Measurements from ENCODE around the gene GP2. TPM values are rescaled to one million over a fixed set of nuclear protein-coding genes. Genes with fewer than 3 reads are reported as not detected.

The GP2 gene
- total RNA-seq, 1 experiment from 2014 or later, result not detected

- Mint-ChIP-seq H3K27me3 (ENCODE audit: unreplicated experiment) (peaks cover 42% of the 10 kb centered on the region), H3K9me3 (ENCODE audit: low read depth, unreplicated experiment) (peaks cover 2% of the 10 kb centered on the region), H3K4me1 (ENCODE audit: low read depth, unreplicated experiment) (no peaks in the 10 kb centered on the region), H3K4me3 (ENCODE audit: low read depth, unreplicated experiment) (no peak overlapping the region), H3K36me3 (ENCODE audit: insufficient read depth, unreplicated experiment) (no peaks in the 10 kb centered on the region), H3K27ac (ENCODE audit: unreplicated experiment) (no peak overlapping the region)
- DNase-seq, result no peak
- TF ChIP-seq CTCF (IDR thresholded peaks at IDR 0.05; ENCODE audit: unreplicated experiment), result no peak
- intact Hi-C loops (cut with micrococcal nuclease; ENCODE audit: unreplicated experiment), result no loop called here
- CTCF ChIA-PET, result interaction anchor here (0.7 to 0.8 kb wide), 2 partner anchors 38 to 123 kb away, joined by 3 read pairs; no protein-coding TSS in a partner anchor
- no TSS peak for BruUV-seq (replicated peaks)
These were observed 65.1 kb downstream of the GP2 start for GRCh38 chr16:20262248-20262647.

- TF ChIP-seq CTCF (IDR thresholded peaks at IDR 0.05; ENCODE audit: unreplicated experiment), result no peak
- no peak overlapping the region for H3K4me3 Mint-ChIP-seq (ENCODE audit: low read depth, unreplicated experiment)
- DNase-seq, result no peak
- H3K36me3 Mint-ChIP-seq (ENCODE audit: insufficient read depth, unreplicated experiment), result no peaks in the 10 kb centered on the region
- peaks cover 2% of the 10 kb centered on the region for H3K9me3 Mint-ChIP-seq (ENCODE audit: low read depth, unreplicated experiment)
- H3K4me1 Mint-ChIP-seq (ENCODE audit: low read depth, unreplicated experiment), result no peaks in the 10 kb centered on the region
- intact Hi-C loops (cut with micrococcal nuclease; ENCODE audit: unreplicated experiment), result no loop called here
- no TSS peak for BruUV-seq (replicated peaks)
- CTCF ChIA-PET, result interaction anchor here (0.6 to 0.7 kb wide), 2 partner anchors 16 to 41 kb away, joined by 3 read pairs; no protein-coding TSS in a partner anchor
- H3K27me3 Mint-ChIP-seq (ENCODE audit: unreplicated experiment), result peaks cover 42% of the 10 kb centered on the region
- H3K27ac Mint-ChIP-seq (ENCODE audit: unreplicated experiment), result no peak overlapping the region
These were observed 66.9 kb downstream of the GP2 start for GRCh38 chr16:20260215-20261009.

Other genes starting within 250 kb of the GP2 start
- gene UMOD, start 25.2 kb upstream of the GP2 start, total RNA-seq (2022), result not detected in 2 replicates
- not detected in 2 replicates for gene PDILT, start 77.2 kb upstream of the GP2 start, total RNA-seq (2022)
- not detected in 2 replicates for gene ACSM5, start 82.0 kb upstream of the GP2 start, total RNA-seq (2022)
- gene ACSM2A, start 124.0 kb upstream of the GP2 start, total RNA-seq (2022), result not detected in 2 replicates
- not detected in 2 replicates for gene ACSM2B, start 248.9 kb upstream of the GP2 start, total RNA-seq (2022)

Measured in Calu3 (cell line).